H1 (cell line): ENCODE measurements around the gene MRTFB. TPM values are rescaled to one million over a fixed set of nuclear protein-coding genes. Genes with fewer than 3 reads are reported as not detected.

ENCODE experiments used
- CHD2 ChIP-seq: IDR thresholded peaks from 2 replicates; pipeline ENCODE4 v1.6.1; 2012; ENCODE audit warnings: low read length, improper control_type of control experiment
- JUN ChIP-seq: IDR thresholded peaks from 2 replicates; pipeline ENCODE4 v1.6.1; 2011; ENCODE audit warnings: low read depth, mild to moderate bottlenecking, improper control_type of control experiment, low read length
- MAFK ChIP-seq: IDR thresholded peaks from 2 replicates; pipeline ENCODE4 v1.6.1; 2012; ENCODE audit warnings: low read depth, mild to moderate bottlenecking, improper control_type of control experiment, low read length
- polyA plus RNA-seq, 7 experiments: library from polyadenylated mRNA; depleted of rRNA in 3 of 7; stranded (reverse) in 5 of 7; unstranded in 2 of 7; fragments of >200 nt in 5 of 7; fragments of 200-250 nt in 2 of 7; gene quantifications; 1 replicate in 5 of 7; 2 replicates in 1 of 7; 4 replicates in 1 of 7; pipeline versions ENCODE4 v1.2.1 to v1.2.3, GENCODE V29; 2011 to 2013; ENCODE audit warnings: missing spikeins in 2 of 7, mixed read lengths in 2 of 7
- total RNA-seq: library from RNA; stranded (reverse); fragmentation: NEBNext Ultra II Directional; extraction: Animal tissue kit (Norgen Biotek cat#: 25700); gene quantifications from 2 replicates; pipeline ENCODE4 v1.2.1, GENCODE V29; 2021
- TF ChIP-seq, protein P1 (sequence below): fragments of 300-600 bp; sonication (generic); IDR thresholded peaks from 2 replicates; pipeline ENCODE4 v1.7.1; 2012; ENCODE audit warnings: low read length, moderate library complexity, mild to moderate bottlenecking, inconsistent platforms; ENCODE audit not compliant: insufficient replicate concordance

Gene MRTFB
- total and polyA plus RNA-seq, 2 of the 8 experiments (the other 6 are each of a cell fraction or from before 2014, with no cell fraction given): 13.5 to 34.9 TPM

DNA sequence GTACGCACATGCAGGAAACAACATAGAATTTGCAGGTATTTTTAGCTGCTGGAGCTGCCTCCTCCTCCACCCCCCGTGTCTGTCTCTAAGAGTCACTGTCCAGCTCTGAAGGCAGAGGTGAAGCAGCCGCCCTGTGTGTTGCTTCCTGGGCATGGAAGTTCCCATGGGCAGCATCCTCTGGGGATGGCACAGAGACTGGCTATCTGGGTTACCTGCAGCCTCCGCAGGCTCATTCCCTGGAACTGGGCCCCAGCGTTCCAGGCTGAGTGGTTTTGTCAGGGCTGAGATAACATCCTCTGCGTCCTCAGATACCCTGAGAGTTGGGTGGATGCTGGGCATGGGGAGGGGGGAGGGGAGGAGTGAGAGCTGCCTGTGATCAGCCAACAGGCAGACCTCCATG, 41.5 kb upstream of the MRTFB start (continued):
- TF ChIP-seq, protein P1, sequence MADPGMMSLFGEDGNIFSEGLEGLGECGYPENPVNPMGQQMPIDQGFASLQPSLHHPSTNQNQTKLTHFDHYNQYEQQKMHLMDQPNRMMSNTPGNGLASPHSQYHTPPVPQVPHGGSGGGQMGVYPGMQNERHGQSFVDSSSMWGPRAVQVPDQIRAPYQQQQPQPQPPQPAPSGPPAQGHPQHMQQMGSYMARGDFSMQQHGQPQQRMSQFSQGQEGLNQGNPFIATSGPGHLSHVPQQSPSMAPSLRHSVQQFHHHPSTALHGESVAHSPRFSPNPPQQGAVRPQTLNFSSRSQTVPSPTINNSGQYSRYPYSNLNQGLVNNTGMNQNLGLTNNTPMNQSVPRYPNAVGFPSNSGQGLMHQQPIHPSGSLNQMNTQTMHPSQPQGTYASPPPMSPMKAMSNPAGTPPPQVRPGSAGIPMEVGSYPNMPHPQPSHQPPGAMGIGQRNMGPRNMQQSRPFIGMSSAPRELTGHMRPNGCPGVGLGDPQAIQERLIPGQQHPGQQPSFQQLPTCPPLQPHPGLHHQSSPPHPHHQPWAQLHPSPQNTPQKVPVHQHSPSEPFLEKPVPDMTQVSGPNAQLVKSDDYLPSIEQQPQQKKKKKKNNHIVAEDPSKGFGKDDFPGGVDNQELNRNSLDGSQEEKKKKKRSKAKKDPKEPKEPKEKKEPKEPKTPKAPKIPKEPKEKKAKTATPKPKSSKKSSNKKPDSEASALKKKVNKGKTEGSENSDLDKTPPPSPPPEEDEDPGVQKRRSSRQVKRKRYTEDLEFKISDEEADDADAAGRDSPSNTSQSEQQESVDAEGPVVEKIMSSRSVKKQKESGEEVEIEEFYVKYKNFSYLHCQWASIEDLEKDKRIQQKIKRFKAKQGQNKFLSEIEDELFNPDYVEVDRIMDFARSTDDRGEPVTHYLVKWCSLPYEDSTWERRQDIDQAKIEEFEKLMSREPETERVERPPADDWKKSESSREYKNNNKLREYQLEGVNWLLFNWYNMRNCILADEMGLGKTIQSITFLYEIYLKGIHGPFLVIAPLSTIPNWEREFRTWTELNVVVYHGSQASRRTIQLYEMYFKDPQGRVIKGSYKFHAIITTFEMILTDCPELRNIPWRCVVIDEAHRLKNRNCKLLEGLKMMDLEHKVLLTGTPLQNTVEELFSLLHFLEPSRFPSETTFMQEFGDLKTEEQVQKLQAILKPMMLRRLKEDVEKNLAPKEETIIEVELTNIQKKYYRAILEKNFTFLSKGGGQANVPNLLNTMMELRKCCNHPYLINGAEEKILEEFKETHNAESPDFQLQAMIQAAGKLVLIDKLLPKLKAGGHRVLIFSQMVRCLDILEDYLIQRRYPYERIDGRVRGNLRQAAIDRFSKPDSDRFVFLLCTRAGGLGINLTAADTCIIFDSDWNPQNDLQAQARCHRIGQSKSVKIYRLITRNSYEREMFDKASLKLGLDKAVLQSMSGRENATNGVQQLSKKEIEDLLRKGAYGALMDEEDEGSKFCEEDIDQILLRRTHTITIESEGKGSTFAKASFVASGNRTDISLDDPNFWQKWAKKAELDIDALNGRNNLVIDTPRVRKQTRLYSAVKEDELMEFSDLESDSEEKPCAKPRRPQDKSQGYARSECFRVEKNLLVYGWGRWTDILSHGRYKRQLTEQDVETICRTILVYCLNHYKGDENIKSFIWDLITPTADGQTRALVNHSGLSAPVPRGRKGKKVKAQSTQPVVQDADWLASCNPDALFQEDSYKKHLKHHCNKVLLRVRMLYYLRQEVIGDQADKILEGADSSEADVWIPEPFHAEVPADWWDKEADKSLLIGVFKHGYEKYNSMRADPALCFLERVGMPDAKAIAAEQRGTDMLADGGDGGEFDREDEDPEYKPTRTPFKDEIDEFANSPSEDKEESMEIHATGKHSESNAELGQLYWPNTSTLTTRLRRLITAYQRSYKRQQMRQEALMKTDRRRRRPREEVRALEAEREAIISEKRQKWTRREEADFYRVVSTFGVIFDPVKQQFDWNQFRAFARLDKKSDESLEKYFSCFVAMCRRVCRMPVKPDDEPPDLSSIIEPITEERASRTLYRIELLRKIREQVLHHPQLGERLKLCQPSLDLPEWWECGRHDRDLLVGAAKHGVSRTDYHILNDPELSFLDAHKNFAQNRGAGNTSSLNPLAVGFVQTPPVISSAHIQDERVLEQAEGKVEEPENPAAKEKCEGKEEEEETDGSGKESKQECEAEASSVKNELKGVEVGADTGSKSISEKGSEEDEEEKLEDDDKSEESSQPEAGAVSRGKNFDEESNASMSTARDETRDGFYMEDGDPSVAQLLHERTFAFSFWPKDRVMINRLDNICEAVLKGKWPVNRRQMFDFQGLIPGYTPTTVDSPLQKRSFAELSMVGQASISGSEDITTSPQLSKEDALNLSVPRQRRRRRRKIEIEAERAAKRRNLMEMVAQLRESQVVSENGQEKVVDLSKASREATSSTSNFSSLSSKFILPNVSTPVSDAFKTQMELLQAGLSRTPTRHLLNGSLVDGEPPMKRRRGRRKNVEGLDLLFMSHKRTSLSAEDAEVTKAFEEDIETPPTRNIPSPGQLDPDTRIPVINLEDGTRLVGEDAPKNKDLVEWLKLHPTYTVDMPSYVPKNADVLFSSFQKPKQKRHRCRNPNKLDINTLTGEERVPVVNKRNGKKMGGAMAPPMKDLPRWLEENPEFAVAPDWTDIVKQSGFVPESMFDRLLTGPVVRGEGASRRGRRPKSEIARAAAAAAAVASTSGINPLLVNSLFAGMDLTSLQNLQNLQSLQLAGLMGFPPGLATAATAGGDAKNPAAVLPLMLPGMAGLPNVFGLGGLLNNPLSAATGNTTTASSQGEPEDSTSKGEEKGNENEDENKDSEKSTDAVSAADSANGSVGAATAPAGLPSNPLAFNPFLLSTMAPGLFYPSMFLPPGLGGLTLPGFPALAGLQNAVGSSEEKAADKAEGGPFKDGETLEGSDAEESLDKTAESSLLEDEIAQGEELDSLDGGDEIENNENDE: no peak
- no peak for TF ChIP-seq CHD2
- TF ChIP-seq JUN: no peak
- no peak for TF ChIP-seq MAFK
